ENCODE results near the gene UBE2U.

The UBE2U gene, protein sequence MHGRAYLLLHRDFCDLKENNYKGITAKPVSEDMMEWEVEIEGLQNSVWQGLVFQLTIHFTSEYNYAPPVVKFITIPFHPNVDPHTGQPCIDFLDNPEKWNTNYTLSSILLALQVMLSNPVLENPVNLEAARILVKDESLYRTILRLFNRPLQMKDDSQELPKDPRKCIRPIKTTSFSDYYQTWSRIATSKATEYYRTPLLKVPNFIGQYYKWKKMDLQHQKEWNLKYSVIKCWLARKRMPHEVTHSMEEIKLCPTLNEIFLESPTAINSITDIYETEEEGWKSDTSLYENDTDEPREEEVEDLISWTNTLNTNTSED

DNA sequence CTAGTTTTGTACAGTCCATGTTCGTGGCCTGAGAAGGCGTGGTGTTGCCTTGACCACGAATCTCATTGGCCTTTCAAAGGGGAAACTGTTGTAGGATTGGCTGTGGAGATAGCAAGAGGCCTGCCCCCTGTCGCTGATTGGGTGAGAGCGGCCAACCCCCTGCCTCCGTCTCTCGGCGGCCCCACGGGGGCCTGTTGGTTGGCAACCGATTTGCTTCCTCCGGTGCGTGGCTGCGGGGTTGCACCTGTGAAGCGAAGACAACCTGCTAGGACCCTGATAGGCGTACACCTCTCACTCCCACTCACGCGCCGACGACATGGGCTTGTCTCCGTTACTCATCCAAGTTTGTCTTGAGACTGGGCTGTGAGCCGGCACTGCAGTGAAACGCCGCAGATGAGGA lies at the start of gene UBE2U:
UBE2U (plus strand) TSS at position 204 of the 400 bp plus-strand sequence. CDS start 428 bp downstream, outside the sequence.
- H3K9me2 ChIP-seq (replicated peaks; ENCODE audit: control insufficient read depth, low read length): no peaks in the 10 kb centered on the region
- no peaks in the 10 kb centered on the region for H4K20me1 ChIP-seq (ENCODE audit: control insufficient read depth, insufficient read depth, low read depth, low read length)
- H3K79me2 ChIP-seq (ENCODE audit: control insufficient read depth, low read length): no peaks in the 10 kb centered on the region
- no peaks in the 10 kb centered on the region for H3K27me3 ChIP-seq (ENCODE audit: control insufficient read depth, low read length)
- H3K36me3 ChIP-seq (ENCODE audit: control insufficient read depth, low read length): no peaks in the 10 kb centered on the region
- no peaks in the 10 kb centered on the region for H3F3A ChIP-seq (ENCODE audit: control insufficient read depth, insufficient read depth)
- no peak for TF ChIP-seq CTCF (IDR thresholded peaks at IDR 0.05; ENCODE audit: low read depth, low read length, poor library complexity, severe bottlenecking)
- no peak for TF ChIP-seq EZH2phosphoT487 (IDR thresholded peaks at IDR 0.05; ENCODE audit: borderline replicate concordance, low read length)
- no peak within 1 kb of the TSS for H3K4me2 ChIP-seq (ENCODE audit: low read length)
- no peak within 1 kb of the TSS for H3K27ac ChIP-seq (ENCODE audit: low read depth, low read length)
- no peaks in the 10 kb centered on the region for H3K9me3 ChIP-seq (ENCODE audit: control insufficient read depth, insufficient read depth, low read length)
- no peak within 1 kb of the TSS for H3K4me3 ChIP-seq (ENCODE audit: low read length)
- no peaks in the 10 kb centered on the region for H3K4me1 ChIP-seq (ENCODE audit: control insufficient read depth, low read length)

DNA sequence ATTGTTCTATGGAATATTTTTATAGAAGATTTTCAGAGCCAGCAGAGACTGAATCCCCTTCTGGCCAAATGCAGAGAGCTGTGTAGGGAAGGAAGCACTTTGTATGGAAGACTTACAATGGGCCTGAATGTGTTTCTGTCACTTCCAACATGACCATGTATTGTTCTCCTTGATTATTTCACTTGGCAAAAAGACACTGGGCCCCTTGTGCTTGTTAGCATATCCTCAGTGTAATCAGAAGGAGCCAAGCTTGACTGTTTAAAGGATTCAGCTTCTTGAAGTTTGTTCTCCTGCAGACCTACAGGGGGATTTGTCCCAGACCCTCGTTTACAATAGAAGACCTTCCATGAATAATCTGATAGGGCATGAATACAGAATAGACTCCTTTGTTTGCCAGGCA lies 48.1 kb upstream of the UBE2U start:
- Histone ChIP-seq H3K4me3 (ENCODE audit: low read length) (no peak overlapping the region), H3F3A (ENCODE audit: control insufficient read depth, insufficient read depth) (no peaks in the 10 kb centered on the region), H3K27me3 (ENCODE audit: control insufficient read depth, low read length) (no peaks in the 10 kb centered on the region; the same call in 1 of the 2 replicates), H3K9me3 (ENCODE audit: control insufficient read depth, insufficient read depth, low read length) (no peaks in the 10 kb centered on the region), H4K20me1 (ENCODE audit: control insufficient read depth, insufficient read depth, low read depth, low read length) (no peaks in the 10 kb centered on the region), H3K4me2 (ENCODE audit: low read length) (no peak overlapping the region), H3K9me2 (replicated peaks; ENCODE audit: control insufficient read depth, low read length) (no peaks in the 10 kb centered on the region), H3K36me3 (ENCODE audit: control insufficient read depth, low read length) (no peaks in the 10 kb centered on the region), H3K4me1 (ENCODE audit: control insufficient read depth, low read length) (no peaks in the 10 kb centered on the region), H3K27ac (ENCODE audit: low read depth, low read length) (no peak overlapping the region), H3K79me2 (ENCODE audit: control insufficient read depth, low read length) (no peaks in the 10 kb centered on the region)
- no peak for TF ChIP-seq CTCF (IDR thresholded peaks at IDR 0.05; ENCODE audit: low read depth, low read length, poor library complexity, severe bottlenecking)
- no peak for TF ChIP-seq EZH2phosphoT487 (IDR thresholded peaks at IDR 0.05; ENCODE audit: borderline replicate concordance, low read length)

DNA sequence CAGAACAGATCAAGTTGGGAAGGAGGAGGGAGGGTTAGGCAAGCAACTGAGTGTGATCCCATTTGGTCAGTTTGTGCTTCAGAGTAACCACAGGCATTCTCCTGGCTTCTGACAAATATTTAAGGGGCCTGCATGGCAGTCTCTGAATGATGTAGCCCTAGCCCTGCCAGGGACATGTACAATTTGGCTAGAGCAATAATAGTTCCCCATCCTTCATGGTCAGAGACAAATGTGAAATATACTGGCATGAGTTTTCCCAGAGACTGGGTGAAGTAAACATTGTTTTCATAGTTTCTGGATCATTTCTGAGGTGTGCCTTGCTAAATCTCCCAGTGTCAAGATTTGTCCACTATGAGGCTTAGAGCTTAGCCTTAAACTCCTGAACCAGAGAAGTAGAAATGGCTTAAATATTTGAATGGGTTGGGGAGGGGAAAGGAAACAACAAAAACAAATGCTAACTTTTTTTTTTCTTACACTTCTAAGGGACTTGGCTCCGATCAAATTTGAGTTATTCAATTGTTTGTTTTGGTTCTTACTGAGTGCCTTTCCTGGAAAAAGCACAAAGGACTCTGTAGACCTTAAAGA lies 42.0 kb upstream of the UBE2U start:
- Histone ChIP-seq H4K20me1 (ENCODE audit: control insufficient read depth, insufficient read depth, low read depth, low read length) (no peaks in the 10 kb centered on the region), H3F3A (ENCODE audit: control insufficient read depth, insufficient read depth) (no peaks in the 10 kb centered on the region), H3K4me1 (ENCODE audit: control insufficient read depth, low read length) (no peaks in the 10 kb centered on the region), H3K9me3 (ENCODE audit: control insufficient read depth, insufficient read depth, low read length) (no peaks in the 10 kb centered on the region), H3K4me2 (ENCODE audit: low read length) (no peak overlapping the region), H3K4me3 (ENCODE audit: low read length) (no peak overlapping the region), H3K79me2 (ENCODE audit: control insufficient read depth, low read length) (no peaks in the 10 kb centered on the region), H3K36me3 (ENCODE audit: control insufficient read depth, low read length) (no peaks in the 10 kb centered on the region), H3K27ac (ENCODE audit: low read depth, low read length) (no peak overlapping the region), H3K27me3 (ENCODE audit: control insufficient read depth, low read length) (peaks cover 5% of the 10 kb centered on the region), H3K9me2 (replicated peaks; ENCODE audit: control insufficient read depth, low read length) (no peaks in the 10 kb centered on the region)
- TF ChIP-seq EZH2phosphoT487 (IDR thresholded peaks at IDR 0.05; ENCODE audit: borderline replicate concordance, low read length): no peak
- TF ChIP-seq CTCF (IDR thresholded peaks at IDR 0.05; ENCODE audit: low read depth, low read length, poor library complexity, severe bottlenecking): no peak
